ENCODE results near the gene LAG3.

DNA sequence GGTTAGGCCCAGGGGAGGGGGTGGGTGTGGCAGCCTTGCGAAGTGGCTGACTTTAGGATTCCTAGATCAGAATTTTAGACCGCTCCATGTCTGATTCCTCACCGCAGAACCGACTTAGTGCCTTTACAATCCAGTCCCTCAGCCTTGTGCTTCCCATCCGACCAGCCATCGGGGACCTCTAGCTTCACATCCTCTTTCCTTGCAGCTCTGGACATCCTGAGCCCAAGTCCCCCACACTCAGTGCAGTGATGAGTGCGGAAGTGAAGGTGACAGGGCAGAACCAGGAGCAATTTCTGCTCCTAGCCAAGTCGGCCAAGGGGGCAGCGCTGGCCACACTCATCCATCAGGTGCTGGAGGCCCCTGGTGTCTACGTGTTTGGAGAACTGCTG, 47.9 kb upstream of the LAG3 start:
- no peak for TF ChIP-seq POLR2A (IDR thresholded peaks at IDR 0.05)
- TF ChIP-seq, protein P1, sequence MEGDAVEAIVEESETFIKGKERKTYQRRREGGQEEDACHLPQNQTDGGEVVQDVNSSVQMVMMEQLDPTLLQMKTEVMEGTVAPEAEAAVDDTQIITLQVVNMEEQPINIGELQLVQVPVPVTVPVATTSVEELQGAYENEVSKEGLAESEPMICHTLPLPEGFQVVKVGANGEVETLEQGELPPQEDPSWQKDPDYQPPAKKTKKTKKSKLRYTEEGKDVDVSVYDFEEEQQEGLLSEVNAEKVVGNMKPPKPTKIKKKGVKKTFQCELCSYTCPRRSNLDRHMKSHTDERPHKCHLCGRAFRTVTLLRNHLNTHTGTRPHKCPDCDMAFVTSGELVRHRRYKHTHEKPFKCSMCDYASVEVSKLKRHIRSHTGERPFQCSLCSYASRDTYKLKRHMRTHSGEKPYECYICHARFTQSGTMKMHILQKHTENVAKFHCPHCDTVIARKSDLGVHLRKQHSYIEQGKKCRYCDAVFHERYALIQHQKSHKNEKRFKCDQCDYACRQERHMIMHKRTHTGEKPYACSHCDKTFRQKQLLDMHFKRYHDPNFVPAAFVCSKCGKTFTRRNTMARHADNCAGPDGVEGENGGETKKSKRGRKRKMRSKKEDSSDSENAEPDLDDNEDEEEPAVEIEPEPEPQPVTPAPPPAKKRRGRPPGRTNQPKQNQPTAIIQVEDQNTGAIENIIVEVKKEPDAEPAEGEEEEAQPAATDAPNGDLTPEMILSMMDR (IDR thresholded peaks at IDR 0.05) = no peak
- no peak for TF ChIP-seq EP300 (IDR thresholded peaks at IDR 0.05; ENCODE audit: low read depth)
- TF ChIP-seq POLR2AphosphoS5 (IDR thresholded peaks at IDR 0.05) = no peak
